HG02571 (cell line): ENCODE measurements around the gene WARS2.
"Not testable (repeated sequence)": the region's sequence is repeated elsewhere in the genome, so short reads cannot be mapped to it uniquely, and the experiment has no call there.

Experiments used
- ATAC-seq: cut with Tn5 transposase; IDR thresholded peaks from one replicate; pipeline ENCODE4 v1.9.1; 2021; ENCODE audit warnings: mild to moderate bottlenecking, moderate library complexity; ENCODE audit not compliant: unreplicated experiment

WARS2 gene

DNA sequence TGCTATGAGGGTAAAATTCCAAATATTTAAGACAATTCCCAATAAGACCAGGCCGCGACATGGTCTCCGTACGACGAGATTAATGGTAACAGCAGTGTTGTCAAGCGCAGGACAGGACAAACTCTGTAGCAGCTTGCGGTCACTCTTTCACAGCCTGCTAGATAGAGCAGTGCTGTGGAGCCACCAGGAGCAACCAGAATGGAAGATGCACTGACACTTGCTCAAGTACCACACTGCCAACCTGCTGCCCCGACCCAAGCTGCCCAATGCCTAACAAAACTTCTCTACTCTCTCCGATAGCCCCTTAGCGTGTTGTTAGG, 636 bp downstream of the WARS2 start:
- ATAC-seq: peak; percentile 31

DNA sequence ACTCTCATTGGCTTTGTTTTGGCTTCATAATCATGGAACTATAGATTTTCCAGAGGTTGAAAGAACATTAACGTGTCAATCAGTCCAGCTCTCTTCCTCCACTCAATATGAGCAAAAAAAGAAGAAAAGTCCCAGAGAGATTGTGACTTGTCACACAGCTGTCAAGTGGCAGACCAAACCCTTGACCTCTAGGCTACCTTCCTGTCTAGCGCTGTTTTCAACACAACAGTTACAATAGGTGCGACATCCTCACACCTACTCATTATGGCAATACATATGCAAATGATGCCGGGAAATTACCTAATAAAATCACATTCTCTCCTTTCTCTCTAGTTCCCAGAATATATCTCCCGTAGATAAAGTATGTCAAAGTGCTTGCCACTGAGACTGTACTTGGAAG, 1.1 kb downstream of the WARS2 start:
- ATAC-seq: no peak

DNA sequence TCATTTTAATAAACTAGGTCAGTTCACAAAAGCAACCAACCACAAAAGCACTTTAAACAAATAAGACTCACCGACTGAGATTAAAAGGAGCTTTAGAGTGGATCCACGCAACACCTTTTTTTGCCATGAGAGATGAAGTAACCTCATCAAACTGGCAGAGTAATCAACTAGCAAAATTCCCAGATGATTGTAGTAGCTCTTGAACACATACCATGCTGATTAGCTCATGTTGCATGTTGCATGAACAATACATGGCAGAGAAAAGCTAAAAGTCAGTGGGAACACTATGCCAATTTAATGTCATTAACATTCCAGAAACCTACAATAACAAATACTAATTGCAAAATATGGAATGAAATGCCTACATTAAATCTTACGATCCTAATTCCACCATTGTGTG, 4.1 kb downstream of the WARS2 start:
- no peak for ATAC-seq

DNA sequence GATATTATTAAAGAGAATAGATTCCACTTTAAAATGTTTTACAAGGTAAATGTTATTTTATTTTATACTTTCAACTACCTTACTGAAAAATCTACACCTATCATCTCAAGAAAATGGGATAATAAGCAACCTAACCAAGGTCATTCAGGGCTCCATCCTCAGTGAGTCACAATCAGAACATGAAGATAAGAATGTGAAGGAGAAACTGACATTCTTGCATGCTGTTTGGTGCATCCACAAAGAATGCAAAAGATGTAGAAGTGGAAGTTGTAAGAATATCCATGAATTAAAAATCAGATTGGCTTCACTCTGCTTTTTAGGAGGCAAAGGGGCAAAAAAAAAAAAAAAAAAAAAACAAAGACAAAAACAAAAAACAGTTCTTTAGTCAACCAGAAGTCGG, 6.5 kb downstream of the WARS2 start:
- ATAC-seq: no peak

DNA sequence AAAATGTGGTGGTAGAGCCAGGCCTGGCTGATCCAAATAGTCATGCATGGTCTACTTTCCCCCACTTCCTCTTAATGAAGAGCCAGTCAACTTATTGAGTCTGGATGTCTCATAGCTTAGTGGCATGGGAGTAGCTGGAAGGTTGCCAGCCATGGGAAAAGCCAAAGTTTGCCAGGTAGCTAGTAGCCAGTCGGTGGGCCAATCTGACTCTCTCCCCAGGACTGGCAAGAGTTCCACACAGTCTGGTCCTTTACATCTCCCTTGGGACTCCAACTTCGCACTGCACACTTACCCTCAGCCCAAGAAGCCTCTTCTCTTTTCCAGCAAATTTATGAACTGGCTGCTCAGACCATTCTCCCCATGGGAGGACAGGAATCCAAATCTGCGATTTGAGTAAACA, 8.3 kb downstream of the WARS2 start:
- no peak for ATAC-seq

DNA sequence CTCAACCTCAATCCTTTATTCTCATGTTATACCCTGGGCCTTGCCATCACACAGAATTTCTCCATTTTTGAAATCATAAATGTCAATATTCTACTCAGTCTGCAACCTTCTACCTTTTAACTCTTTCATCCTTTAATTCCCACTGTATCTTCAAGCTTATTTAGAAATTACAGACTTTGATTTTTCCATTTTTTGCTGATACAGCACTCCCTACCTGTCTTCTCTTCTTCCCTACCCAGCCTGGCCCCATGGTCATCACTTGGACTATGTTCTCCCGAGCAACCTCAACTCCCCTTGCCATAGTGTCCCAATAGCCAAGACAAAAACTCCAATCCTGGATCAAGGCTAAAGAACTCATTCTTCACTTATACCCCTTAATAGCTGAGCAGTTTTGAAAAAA, 14.6 kb downstream of the WARS2 start:
- no peak for ATAC-seq

DNA sequence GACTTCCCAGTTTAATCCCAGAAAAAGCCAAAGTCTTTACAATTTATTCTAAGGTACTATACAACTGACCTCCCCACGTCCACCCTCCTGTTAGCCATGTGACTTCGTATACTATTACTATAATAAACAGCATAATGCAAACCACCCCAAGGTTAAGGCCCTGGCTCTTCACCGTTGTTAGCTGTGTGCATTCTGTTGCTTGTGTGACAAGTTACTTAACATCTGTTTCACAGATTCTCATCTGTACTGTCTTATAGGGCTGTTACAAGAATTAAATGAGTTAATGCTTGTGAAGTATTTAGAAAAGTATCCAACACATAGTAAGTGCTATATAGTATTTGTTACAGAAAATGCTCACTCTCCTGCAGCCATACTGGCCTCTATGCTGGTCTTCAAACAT, 15.7 kb downstream of the WARS2 start:
- ATAC-seq: no peak

DNA sequence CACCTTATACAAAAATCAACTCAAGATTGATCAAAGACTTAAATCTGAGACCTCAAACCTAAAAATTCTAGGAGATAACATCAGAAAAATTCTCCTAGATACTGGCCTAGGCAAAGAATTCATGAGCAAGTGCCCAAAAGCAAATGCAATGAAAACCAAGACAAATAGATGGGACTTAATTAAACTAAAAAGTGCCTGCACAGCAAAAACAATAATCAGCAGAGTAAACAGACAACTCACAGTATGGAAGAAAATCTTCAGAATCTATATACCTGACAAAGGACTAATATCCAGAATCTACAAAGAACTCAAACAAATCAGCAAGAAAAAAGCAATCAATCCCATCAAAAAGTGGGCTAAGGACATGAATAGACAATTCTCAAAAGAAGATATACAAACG, 18.6 kb downstream of the WARS2 start:
- not testable (repeated sequence) for ATAC-seq

DNA sequence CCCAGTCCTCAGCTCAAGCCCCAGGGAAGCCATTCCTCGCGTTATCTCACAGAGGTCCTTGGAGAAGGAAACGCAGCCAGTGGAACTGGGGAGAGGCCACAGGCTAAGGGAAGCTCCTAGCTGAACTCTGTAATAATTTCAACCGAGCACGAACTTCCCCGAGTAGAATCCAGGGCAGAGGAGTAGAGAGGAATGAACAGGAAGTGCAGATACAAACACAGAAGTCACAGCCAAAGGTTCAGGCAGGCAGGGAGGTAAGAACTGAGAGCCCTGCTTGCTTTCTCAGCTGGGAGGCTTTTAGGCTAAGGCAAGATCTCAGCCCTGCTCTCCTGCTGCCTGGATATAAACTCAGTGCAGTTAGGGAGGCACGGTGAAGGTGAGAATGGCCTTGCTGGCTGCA, 23.7 kb downstream of the WARS2 start:
- no peak for ATAC-seq

DNA sequence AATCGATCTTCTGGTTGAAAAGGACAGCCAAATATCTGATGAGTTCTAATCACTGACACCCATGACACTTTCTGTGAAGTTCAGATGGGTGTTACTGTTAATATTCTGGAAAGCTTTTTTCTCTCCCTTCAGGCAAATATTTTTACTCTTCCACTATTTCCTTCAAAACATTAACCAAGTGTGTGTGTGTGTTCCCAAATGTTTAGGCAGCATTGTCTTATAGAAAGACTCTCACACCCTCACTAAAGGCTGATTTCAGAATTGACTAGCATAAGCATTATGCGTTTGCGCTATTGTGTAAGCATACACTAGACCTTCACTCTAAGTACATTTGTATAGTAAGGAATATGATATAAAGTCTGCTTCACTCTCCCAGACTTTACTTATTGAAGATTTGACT, 24.7 kb downstream of the WARS2 start:
- no peak for ATAC-seq

DNA sequence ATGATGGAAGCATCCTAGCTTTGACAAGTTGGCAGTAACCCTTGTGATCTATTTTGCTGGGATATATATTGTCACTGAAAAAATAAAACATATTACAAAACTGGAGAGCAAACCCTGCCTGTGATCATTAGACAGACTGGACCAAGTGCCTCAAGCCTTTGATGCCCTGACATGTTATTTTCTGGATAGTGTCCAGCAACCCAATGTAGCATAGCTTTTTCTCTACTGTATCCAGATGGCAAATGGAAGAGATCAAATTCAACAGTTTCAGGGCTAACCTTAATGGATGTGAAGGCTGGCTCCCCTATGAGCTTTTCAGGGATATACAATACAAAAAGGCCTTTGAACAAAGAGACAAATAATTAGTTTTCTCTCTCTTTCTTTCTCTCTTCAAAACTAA, 25.1 kb downstream of the WARS2 start:
- ATAC-seq: no peak

DNA sequence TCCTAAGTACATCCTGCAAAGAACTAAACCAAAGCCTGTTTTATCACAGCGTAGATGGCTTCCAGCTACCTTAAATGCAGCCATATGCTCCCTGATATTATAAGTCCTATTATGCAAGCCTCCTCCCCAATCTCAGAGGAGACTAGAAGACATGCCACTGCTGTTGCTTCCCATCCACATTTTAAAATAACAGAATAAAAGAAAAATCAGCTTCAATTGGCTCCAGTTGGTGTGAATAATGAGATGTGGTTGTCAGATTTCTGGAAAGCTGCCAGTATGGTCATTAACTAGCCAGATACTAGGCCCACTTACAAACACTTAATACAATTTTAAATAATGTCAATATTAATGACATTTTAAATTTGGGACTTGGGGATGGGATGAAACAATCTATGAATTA, 25.7 kb downstream of the WARS2 start:
- no peak for ATAC-seq

DNA sequence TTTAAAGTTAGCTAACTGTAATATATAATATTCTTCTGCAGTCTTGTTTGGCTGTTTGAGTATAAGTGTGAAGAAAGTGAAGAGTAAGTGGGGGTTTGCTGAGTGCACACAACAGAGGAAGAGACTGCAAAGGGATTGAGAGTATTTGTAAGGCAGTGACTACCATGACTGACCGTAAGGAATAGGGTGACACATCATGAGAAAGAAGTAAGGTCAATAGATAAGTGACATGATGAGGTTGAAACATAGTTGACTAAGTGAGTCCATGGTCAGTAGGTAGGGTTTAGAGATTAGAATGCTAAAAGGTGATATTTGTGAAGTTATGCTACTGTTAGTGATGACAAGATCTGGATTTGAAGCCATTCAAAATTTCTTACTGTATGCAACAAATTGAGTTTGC, 27.7 kb downstream of the WARS2 start:
- ATAC-seq: no peak

DNA sequence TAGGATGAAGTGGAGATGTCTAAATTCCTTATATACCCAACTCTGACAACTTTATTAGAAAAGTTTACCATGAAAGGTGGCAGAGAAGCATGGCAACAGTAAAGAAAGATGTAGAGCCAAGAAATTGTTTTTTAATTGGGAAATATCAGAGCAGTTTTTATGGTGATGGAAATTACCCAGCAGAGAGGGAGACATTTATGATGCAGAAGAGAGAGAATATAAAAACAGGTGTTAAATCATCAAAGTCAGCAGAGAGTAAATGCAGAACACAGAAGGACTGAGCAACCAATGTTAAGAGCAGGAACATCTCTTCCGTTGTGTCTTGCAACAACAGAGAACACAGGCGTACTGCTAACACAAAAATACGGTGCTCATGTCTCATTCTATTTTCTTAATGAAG, 28.2 kb downstream of the WARS2 start:
- ATAC-seq: no peak

DNA sequence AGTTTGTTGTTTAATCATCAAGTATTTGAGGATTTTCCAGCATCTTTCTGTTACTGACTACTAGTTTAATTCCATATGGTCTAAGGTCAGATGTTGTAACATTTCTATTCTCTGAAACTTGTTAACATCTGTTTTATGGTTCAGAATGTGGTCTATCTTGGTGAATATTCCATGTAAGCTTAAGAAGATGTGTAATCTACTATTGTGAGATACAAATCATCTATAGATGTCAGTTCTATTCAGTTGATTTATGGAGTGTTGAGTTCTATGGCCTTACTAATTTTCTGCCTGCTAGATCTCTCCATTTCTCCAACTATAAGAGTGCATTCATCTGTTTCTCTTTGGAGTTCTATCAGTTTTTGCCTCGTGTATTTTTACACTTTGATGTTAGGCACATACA, 31.5 kb downstream of the WARS2 start:
- no peak for ATAC-seq

DNA sequence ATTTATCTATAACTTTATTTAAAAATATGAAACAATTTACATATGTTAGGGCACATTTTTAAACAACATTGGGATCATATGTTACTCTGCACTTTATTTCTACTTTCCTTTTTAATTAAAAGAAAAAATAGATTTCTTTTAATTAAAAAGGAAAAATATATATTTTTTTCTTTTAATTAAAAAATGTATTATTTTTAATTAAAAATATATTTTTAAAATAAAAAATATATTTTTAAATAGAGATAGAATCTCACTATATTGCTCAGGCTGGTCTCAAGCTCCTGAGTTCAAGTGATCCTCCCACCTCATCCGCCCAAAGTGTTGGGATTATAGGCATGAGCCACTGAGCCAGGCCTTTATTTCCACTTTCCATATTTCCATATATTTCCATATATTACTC, 36.7 kb downstream of the WARS2 start:
- no peak for ATAC-seq

DNA sequence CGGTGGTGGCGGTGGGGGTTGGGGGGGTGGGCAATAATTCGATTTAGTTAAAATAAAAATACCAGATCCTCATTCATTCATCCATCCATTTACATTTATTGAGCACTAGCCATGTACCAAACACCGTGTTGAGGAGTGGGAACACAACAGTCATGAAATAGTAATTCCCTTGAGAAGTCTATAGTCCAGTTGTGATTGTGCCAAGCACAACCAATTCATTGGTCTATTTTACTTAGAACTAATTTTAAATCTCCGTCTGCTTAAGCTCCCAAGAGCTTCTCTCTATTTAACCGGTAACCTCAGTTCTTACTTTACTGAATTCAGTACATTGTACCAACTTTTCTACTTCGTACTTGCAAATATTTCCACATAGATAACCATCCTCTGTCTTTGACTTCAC, 38.4 kb downstream of the WARS2 start:
- no peak for ATAC-seq

DNA sequence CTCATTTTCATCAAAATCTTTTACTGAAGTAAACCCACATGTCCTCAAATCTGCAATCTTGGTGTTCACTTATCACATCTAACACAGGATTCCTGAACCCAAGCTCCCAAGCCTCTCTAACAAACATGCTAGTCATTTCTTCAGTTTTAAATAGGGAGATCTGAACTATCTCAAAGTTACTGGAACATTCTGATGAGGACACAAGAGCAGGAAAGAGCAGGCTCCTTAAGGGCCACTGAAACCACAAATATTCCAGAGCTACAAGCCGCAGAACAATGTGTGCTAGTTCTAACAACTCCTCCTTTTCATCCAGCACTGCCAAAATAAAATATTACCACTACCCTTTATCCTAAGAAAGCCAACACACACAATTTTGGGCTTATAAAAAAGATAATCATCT, 38.9 kb downstream of the WARS2 start:
- no peak for ATAC-seq

DNA sequence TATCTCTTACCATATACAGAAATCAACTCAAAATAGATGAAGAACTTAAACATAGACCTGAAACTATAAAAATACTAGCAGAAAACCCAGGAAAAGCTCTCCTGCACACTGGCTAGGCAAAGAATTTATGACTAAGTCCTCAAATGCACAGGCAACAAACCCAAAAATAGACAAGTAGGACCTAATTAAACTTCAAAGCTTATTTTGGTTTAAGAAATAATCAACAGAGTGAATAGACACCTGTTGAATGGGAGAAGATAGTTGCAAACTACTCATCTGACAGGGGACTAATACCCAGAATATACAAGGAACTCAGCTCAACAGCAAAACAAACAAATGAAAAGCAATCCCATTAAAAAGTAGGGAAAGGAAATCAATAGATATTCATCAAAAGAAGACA, 40.7 kb downstream of the WARS2 start:
- no peak for ATAC-seq

DNA sequence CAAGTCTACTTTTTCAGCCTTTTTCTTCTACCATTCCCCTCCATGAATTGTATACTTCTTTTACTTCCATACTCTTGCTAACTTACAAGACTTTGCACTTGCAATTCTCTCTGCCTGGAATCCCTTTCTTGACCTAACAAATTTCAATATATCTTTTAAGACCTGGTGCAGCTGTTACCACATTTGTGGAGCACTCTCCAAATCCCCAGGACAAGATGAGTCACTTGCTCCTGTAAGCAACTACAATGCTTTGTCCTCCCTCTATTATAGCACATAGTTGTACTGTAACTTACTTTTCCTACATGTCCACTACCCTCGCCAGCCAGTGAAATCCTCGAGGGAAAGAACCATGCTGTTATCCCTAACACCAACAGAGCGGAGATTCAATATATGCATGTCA, 43.1 kb downstream of the WARS2 start:
- ATAC-seq: no peak

DNA sequence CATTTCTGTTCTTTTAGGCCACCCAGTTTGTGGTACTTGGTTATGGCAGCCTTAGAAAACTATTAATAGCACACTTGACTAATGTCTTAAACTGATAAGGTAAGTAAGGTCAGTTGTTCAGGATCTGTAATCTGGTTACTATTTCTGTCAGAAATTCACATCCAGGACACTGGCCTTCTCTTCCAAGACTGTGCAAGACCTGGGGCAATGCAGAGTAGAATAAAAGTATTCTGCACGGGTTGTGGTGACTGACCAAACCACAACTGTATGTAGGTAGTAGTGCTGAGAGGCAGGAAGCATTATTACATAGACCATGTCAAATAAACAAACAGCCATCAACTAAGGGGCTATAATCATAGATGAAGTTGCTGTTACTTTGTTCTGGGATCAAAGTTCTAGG, 46.7 kb downstream of the WARS2 start:
- ATAC-seq: no peak

DNA sequence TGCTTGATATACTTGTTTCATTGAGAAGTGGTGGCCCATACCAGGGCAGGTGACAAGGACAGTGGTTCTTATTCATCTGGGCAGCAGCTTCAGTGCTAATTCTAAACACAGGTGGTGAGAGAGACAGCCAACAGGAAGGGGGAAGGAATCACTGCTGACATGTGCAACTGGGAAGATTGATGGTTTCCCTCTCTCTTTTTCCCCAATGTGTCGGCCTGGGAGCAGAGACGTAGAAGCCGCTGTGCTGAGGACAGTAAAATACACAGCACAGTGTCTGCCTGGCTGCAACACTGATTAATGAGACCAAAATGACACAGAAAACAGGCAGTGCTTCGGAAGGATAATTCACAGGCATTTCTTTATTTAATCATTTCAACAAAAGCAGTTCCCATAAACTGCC, 48.8 kb downstream of the WARS2 start:
- ATAC-seq: no peak

DNA sequence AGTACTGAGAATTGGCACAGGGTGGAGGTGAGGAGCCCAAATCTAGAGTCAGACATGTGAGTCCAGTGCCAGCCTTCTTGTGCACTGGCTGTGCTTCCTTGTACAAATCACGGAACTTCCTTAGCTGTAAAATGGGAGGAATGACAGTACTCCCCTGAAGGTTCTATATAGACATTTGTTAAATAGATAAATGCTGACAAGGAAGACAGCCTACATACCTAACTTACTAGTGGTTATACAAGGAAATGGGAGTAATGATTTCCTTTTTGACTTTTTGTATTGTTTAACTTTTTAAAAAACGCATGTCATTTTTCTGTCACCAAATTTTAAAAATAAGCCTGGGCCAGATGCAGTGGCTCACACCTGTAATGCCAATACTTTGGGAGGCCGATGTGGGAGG, 50.2 kb downstream of the WARS2 start:
- ATAC-seq: no peak

DNA sequence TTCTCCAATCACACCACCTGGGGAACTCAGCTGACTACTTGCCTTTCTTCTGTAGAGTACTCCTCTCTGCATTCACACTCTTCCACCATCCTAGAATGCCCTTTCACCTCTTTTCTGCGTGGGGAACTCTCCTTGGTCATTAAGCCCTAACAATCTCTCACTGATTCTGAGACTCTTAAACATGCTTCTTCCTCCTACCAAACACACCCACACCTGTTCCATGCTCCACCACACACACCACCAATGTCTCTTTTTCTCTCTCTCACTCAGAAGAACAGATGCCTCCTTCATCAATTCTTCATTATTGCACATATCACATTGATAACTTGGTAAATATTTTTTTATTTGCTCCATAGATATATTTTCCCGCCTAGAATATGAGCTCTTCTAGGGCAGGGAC, 53.6 kb downstream of the WARS2 start:
- ATAC-seq: no peak
